Lung (tissue), 12 donors: ENCODE results near the gene HDAC4. TPM values are rescaled to one million over a fixed set of nuclear protein-coding genes. Genes with fewer than 3 reads are reported as not detected.
A peak's percentile ranks its signal among the peaks of the same experiment; 100 is the strongest.

Source experiments
- ATAC-seq: fragments of 200-7000 bp; cut with Tn5 transposase; one replicate; pipeline ENCODE4 v1.9.1; 2020; ENCODE audit warnings: moderate number of reproducible peaks; ENCODE audit not compliant: insufficient read depth, low FRiP score
- DNase-seq, 3 donors: peaks; one replicate each; pipeline ENCODE4 v3.0.0-alpha.2; 2013 to 2017
- H3K27ac ChIP-seq, 2 donors: one replicate each; pipeline ENCODE4 v1.5.1; 2013; ENCODE audit warnings: mild to moderate bottlenecking in 2 of 2, moderate library complexity in 2 of 2, control low read depth in 1 of 2, inconsistent platforms in 1 of 2, low read depth in 1 of 2, low read length in 1 of 2
- H3K27me3 ChIP-seq, 3 donors: one replicate each; pipeline ENCODE4 v1.5.1; 2013; ENCODE audit warnings: low read length in 2 of 3; ENCODE audit not compliant: control insufficient read depth in 3 of 3, insufficient read depth in 3 of 3
- H3K36me3 ChIP-seq, 4 donors: one replicate each; pipeline ENCODE4 v1.5.1; 2013; ENCODE audit warnings: low read length in 4 of 4, mild to moderate bottlenecking in 1 of 4, moderate library complexity in 1 of 4; ENCODE audit not compliant: control insufficient read depth in 4 of 4, insufficient read depth in 4 of 4
- H3K4me1 ChIP-seq, 5 donors: one replicate each; pipeline ENCODE4 v1.5.1; 2013; ENCODE audit warnings: low read length in 5 of 5, mild to moderate bottlenecking in 2 of 5, moderate library complexity in 1 of 5; ENCODE audit not compliant: control insufficient read depth in 5 of 5, insufficient read depth in 5 of 5
- H3K4me3 ChIP-seq: one replicate; pipeline ENCODE4 v1.5.1; 2013; ENCODE audit warnings: mild to moderate bottlenecking, control low read depth, moderate library complexity
- H3K9ac ChIP-seq, 2 donors: one replicate each; pipeline ENCODE4 v1.5.1; 2013; ENCODE audit warnings: low read length in 2 of 2, control low read depth in 1 of 2; ENCODE audit not compliant: insufficient read depth in 1 of 2
- H3K9me3 ChIP-seq, 4 donors: one replicate each; pipeline ENCODE4 v1.5.1; 2013; ENCODE audit warnings: low read length in 3 of 4, mild to moderate bottlenecking in 1 of 4, moderate library complexity in 1 of 4; ENCODE audit not compliant: control insufficient read depth in 4 of 4, insufficient read depth in 3 of 4
- WGBS, 2 donors: extraction: QIAGEN DNeasy Blood & Tissue Kit; methylation state at CpG; one replicate each; pipeline ENCODE4 v1.1.7; 2013; 5-methylcytosine and 5-hydroxymethylcytosine counted together
- polyA plus RNA-seq, 2 donors: library from polyadenylated mRNA; stranded (reverse); fragments of 200-250 nt; gene quantifications; one replicate each; pipeline ENCODE4 v1.2.1, GENCODE V29; 2013
- total RNA-seq, 2 donors: library from RNA; depleted of rRNA in 1 of 2; stranded (reverse); fragments of >200 nt in 1 of 2; gene quantifications; one replicate each; pipeline ENCODE4 v1.2.1, GENCODE V29; 2014 to 2021
- TF ChIP-seq, protein P1 (sequence below): IDR thresholded peaks from 2 replicates; pipeline ENCODE4 v1.5.1; 2012; ENCODE audit warnings: mild to moderate bottlenecking; ENCODE audit errors: control extremely low read depth, extremely low read depth
- donor health status: control.
- donor health status: control.
- donor health status: Bipolar disorder and iron deficiency.
- donor health status: healthy.
- donor health status: DM: yes; HTN: yes; CAD: no.

The HDAC4 gene
- total and polyA plus RNA-seq, 4 donors: 6.9 to 47.7 (median 20.7) TPM

DNA sequence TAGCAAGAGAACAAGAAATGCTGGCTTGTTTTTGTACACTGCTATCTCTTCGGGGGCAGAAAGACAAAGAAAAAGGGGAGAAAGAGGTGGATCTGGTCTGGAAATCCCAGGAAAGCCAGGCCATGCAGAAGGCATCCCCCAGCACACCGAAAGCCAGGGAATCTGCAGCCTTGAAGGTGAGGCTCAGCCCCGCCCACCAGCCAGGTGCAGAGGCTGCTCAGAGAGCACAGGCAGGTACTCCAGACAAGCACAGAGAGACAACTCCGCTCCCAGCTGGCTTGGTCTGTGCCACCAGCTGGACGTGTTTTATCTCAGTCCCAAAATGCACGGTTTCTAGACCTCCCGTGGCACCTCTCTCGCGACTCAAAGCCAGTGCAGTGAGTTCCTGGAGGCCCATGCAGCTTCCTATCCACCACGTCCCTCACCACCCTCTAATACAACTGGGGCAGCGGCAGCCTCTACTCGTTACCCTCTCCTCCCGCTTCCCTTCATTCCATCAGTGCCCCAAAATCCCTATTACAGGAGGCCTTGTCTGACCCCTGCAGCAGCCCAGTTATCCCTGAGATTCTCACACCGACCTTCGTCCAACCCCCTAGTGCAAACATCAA is 62.8 kb downstream of the HDAC4 start:
- H3K9ac ChIP-seq: no peak overlapping the region
- ATAC-seq: no peak
- DNase-seq: no peak

DNA sequence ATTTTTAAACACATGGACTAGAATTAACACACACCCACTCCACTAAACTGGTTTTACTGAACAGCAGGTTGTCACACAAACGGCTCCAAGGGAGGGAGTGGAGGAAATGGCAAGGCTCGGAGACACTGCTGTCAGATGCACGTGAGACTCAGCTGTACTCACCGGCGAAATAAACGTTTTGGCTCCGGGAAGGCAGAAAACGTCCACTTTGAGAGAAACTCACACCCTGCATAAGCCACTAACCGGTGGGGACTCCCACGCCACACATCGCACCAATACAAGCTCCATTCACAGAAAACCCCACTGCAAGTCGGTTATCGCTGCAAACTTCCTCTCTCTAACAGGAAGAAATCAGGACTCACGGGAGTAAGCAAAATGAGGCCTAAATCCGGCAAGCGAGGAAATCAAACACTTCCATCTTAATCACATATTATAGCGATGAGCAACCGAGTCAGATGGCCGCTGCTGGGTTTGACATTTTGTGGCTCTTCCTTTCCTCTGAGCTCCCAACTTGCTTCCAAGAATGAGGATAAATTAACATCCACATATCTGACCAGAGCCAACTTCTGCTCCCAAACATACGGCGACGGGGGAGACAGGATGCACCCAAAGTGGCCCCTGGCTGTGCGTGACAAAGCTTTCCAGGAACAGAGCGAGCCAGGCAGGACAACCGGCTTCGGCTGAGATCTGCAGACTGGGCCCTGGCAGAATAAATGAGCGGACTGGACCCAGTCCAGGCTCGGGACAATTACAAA is 63.5 kb downstream of the HDAC4 start:
- ATAC-seq (no peak), DNase-seq (peak; percentile 57 to 79 (median 74))
- 57 to 72% methylated on average over 28 of the region's 28 CpGs for whole genome bisulfite sequencing, 2 donors
- Histone ChIP-seq H3K36me3 (no peaks in the 10 kb centered on the region), H3K27ac (peak overlapping the region in 1 of 2 donors; percentile 59), H3K27me3 (no peaks in the 10 kb centered on the region), H3K9ac (no peak overlapping the region), H3K4me1 (peaks cover 0 to 23% (median 5%) of the 10 kb centered on the region in 5 donors), H3K9me3 (no peaks in the 10 kb centered on the region), H3K4me3 (no peak overlapping the region)
- TF ChIP-seq, protein P1, sequence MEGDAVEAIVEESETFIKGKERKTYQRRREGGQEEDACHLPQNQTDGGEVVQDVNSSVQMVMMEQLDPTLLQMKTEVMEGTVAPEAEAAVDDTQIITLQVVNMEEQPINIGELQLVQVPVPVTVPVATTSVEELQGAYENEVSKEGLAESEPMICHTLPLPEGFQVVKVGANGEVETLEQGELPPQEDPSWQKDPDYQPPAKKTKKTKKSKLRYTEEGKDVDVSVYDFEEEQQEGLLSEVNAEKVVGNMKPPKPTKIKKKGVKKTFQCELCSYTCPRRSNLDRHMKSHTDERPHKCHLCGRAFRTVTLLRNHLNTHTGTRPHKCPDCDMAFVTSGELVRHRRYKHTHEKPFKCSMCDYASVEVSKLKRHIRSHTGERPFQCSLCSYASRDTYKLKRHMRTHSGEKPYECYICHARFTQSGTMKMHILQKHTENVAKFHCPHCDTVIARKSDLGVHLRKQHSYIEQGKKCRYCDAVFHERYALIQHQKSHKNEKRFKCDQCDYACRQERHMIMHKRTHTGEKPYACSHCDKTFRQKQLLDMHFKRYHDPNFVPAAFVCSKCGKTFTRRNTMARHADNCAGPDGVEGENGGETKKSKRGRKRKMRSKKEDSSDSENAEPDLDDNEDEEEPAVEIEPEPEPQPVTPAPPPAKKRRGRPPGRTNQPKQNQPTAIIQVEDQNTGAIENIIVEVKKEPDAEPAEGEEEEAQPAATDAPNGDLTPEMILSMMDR: no peak

More for the DNA sequence above, 62.8 kb downstream of the HDAC4 start:
- no peaks in the 10 kb centered on the region for H3K27me3 ChIP-seq
- WGBS, 2 donors: 81 to 87% methylated on average over 15 of the region's 15 CpGs
- no peak overlapping the region for H3K4me3 ChIP-seq
- no peaks in the 10 kb centered on the region for H3K9me3 ChIP-seq
- peak overlapping the region in 1 of 2 donors; percentile 64 for H3K27ac ChIP-seq
- no peaks in the 10 kb centered on the region for H3K36me3 ChIP-seq
- peaks cover 0 to 23% (median 5%) of the 10 kb centered on the region in 5 donors for H3K4me1 ChIP-seq
- TF ChIP-seq, protein P1: no peak

DNA sequence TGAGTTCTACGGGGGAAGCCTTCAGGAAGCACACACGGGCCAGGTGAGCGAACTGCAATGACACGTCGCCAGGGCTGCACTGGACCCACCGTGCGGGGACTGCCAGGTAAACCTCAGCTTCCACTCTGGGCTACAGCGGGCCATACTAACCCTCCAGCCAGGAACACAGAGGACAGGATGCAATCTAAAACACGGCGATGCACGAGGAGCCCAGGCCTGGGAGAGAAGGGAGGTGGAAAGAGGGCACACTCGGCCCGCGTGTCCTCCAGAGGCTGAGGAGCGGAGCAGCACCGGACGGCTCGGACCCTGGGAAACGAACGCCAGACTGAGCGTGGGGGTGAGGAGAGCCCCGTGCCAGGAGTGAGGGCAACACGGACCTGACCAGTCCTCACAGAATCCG is 69.3 kb downstream of the HDAC4 start:
- Histone ChIP-seq H3K9ac (no peak overlapping the region), H3K36me3 (no peaks in the 10 kb centered on the region), H3K4me1 (peaks cover 8 to 30% (median 16%) of the 10 kb centered on the region in 5 donors), H3K27me3 (no peaks in the 10 kb centered on the region), H3K4me3 (no peak overlapping the region), H3K27ac (peak overlapping the region in 1 of 2 donors; percentile 93), H3K9me3 (no peaks in the 10 kb centered on the region)
- WGBS, 2 donors: 83 to 88% methylated on average over 24 of the region's 24 CpGs
- DNase-seq (no peak), ATAC-seq (no peak)
- TF ChIP-seq, protein P1: no peak
